NCI-H128 (cell line): Measurements from ENCODE around the gene RPL6.
"Not testable (repeated sequence)": the region's sequence is repeated elsewhere in the genome, so short reads cannot be mapped to it uniquely, and the experiment has no call there.

ENCODE experiments used
- DNase-seq: peaks from one replicate; lab custom pipeline; 2025; ENCODE audit not compliant: unreplicated experiment; lab: John Stamatoyannopoulos, UW

Gene RPL6

GRCh38 chr12:112419297-112420133 is 10.1 kb upstream of the RPL6 start:
- no peak for DNase-seq

- no peak for DNase-seq
Measured at GRCh38 chr12:112418608-112419296, 9.3 kb upstream of the RPL6 start, which contains the start of gene PTPN11. Gene PTPN11 (plus strand): TSS chr12:112418947. CDS start chr12:112419112, 165 bp downstream.

GRCh38 chr12:112418273-112418607 is 8.8 kb upstream of the RPL6 start:
- DNase-seq: no peak

GRCh38 chr12:112415457-112415856 is 6.1 kb upstream of the RPL6 start:
- not testable (repeated sequence) for DNase-seq

GRCh38 chr12:112413855-112414625 is 4.6 kb upstream of the RPL6 start:
- DNase-seq: no peak

GRCh38 chr12:112409906-112410244 is 470 bp upstream of the RPL6 start:
- DNase-seq: no peak

- no peak for DNase-seq
Measured at GRCh38 chr12:112408621-112409020, 784 bp downstream of the RPL6 start.

GRCh38 chr12:112407683-112408082 is 1.7 kb downstream of the RPL6 start:
- not testable (repeated sequence) for DNase-seq

GRCh38 chr12:112406519-112407488 is 2.6 kb downstream of the RPL6 start:
- DNase-seq: no peak

GRCh38 chr12:112401903-112402498 is 7.4 kb downstream of the RPL6 start:
- DNase-seq: no peak

- no peak for DNase-seq
Measured at GRCh38 chr12:112401054-112401453, 8.4 kb downstream of the RPL6 start.

GRCh38 chr12:112393328-112393727 is 16.1 kb downstream of the RPL6 start:
- no peak for DNase-seq

GRCh38 chr12:112389922-112390654 is 19.3 kb downstream of the RPL6 start:
- DNase-seq: not testable (repeated sequence)

- no peak for DNase-seq
Measured at GRCh38 chr12:112389228-112389627, 20.2 kb downstream of the RPL6 start.

- DNase-seq: no peak
Measured at GRCh38 chr12:112386726-112387125, 22.7 kb downstream of the RPL6 start.

- no peak for DNase-seq
Measured at GRCh38 chr12:112382866-112383265, 26.5 kb downstream of the RPL6 start.

GRCh38 chr12:112381883-112382796 is 27.3 kb downstream of the RPL6 start, which contains the start of gene HECTD4:
Gene HECTD4 (minus strand): TSS chr12:112382431. CDS start chr12:112382128, 303 bp downstream.
- peak; percentile 82 for DNase-seq

- DNase-seq: no peak
Measured at GRCh38 chr12:112381406-112381882, 28.0 kb downstream of the RPL6 start.
